ENCODE measurements around the gene MPPED2. TPM values are rescaled to one million over a fixed set of nuclear protein-coding genes. Genes with fewer than 3 reads are reported as not detected.
A peak's percentile ranks its signal among the peaks of the same experiment; 100 is the strongest.

MPPED2 gene
- total RNA-seq, 1 experiment from 2014 or later: 3.7 TPM

DNA sequence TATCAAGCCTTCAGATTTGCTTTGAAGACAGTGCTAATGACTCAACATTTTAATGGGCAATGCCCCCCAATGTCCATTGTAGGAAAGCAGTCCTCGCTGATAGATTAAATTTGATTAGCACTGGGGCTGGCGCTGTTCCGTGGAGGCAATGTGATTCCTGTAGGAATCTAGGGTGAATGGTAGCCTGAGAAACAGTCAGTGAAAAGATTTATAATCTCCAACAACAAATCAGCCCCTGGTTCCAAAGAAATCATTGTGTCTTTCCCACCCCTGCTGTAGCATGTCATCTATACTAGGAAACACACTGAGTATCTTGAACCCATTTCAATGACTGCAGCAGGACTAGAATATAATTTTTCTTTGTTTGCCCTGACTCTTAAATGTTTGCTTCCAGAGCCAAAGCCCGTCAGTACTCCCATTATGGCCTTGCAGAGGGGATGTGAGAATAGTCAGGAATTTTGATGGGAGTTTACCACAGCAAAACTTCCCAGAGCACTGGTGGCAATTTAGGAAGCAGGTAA is 36.1 kb downstream of the MPPED2 start:
- in situ Hi-C loops (cut with HindIII; ENCODE audit: low pct_unique_long_range_greater_than_20kb, low sequenced_read_pairs): no loop called here
- DNase-seq (ENCODE audit: low read depth, low spot score): no peak

DNA sequence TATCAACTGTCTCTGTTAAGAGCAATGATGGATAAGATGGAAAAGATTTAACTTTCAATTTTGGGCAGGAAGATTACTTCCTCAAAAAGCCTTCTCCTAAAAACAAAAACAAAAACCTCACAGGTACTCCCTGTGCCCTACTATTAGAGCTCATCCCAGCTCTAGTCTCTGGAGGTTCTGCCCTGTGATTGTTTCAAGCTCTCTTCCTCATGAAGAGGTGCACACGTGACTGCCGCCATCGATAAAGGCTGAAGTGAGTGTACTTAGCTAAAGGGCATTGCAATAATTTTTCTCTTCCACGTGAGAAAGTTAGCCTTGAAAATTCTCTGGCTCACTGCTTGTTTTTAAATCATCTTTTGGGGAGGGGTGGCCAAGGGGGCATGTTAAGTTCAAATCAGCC is 36.6 kb downstream of the MPPED2 start:
- in situ Hi-C loops (cut with HindIII; ENCODE audit: low pct_unique_long_range_greater_than_20kb, low sequenced_read_pairs): no loop called here
- DNase-seq (ENCODE audit: low read depth, low spot score): no peak

DNA sequence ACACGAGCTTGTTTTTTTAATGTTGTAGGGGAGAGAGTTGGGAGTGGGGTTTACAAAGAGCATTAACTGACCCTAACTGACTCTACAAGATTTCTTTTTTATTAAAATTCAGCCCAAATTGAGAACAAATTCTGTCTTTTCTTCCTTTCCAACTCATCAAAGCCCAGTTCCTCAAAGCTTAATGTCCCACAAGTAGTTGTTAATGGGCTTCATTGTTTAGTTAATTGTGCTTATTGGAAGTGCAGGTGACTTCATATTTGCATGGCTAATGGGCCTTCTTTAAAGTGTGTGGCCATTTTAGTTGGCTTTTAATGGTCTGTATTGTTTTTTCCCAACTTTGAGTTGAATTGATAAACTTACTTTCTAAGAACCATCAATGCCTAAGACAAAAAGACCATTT is 39.8 kb downstream of the MPPED2 start:
- in situ Hi-C loops (cut with HindIII; ENCODE audit: low pct_unique_long_range_greater_than_20kb, low sequenced_read_pairs): no loop called here

DNA sequence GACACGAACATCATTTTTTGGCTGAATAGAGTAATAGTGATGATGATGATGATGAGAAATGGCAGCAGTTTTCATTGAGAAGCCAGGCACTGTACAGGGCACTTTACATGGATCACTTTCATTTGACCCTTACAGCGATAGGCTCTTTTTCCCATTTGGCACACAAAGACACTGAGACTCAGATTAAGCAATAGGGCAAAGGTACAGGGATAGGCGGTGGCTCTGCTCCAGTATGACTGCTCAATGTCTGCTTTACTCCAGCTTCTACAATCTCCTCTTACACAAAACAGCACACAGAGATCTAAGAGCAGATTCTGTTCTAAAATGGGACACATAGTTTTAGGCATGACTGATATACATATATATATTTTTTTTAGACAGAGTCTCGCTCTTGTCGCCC is 40.6 kb downstream of the MPPED2 start:
- DNase-seq (ENCODE audit: low read depth, low spot score): no peak
- in situ Hi-C loops (cut with HindIII; ENCODE audit: low pct_unique_long_range_greater_than_20kb, low sequenced_read_pairs): no loop called here

More for the DNA sequence above, 39.8 kb downstream of the MPPED2 start:
- DNase-seq (ENCODE audit: low read depth, low spot score): no peak

DNA sequence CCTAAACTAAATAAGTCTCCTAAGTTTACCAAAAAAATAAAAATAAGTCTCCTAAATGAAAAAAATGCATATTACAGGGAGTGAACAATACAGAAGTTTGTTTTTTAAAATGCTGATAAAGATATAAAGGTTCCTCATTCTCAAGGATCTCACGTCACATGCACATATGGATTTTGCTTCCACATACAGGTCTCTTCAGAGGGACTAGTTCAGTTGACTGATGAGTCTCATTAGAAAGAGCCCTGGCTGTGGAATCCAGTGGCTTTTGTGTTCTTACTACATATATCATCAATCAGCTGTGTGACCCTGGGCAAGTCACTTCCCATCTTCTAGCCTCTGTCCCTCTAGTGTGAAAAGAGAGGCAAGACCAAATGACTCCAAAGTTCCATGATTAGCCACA is 43.1 kb downstream of the MPPED2 start:
- in situ Hi-C loops (cut with HindIII; ENCODE audit: low pct_unique_long_range_greater_than_20kb, low sequenced_read_pairs): no loop called here
- no peak for DNase-seq (ENCODE audit: low read depth, low spot score)

DNA sequence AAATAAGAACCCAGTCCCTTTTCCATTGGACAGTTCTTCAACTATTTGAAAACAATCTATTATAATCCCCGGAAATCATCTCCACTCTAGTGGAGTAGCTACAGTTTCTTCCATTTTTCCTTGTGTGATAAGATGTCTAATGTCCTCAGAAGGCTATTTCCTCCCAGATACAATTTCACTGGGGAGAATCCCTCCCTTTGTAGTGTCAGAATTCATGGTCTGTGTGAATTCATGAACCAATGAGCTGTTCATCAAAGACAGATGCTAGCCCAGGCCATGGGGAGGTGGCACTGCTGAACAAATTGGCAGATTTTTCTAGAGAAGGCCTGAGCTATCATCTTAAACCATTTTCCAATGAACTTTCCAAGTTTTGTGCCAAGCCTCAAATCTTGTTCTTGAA is 45.4 kb downstream of the MPPED2 start:
- DNase-seq (ENCODE audit: low read depth, low spot score): no peak
- in situ Hi-C loops (cut with HindIII; ENCODE audit: low pct_unique_long_range_greater_than_20kb, low sequenced_read_pairs): no loop called here

DNA sequence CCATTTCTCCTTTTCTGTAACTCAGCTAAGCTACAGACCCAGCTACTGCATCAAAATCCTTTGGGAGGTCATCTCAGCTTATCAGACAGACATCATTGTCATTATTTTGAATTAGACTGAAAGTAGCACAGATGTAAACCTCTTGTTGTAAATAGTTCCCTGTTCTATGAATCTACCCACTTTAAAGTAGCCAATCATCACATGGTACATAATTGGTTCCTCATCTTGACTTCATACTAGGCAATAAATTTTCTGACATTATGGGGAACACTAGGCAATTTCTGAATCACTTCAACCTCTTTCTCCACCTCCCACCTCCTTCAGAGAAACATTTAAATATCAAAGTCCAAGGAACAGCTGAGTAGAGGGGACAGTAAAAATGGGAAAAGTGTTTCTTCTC is 47.9 kb downstream of the MPPED2 start:
- in situ Hi-C loops (cut with HindIII; ENCODE audit: low pct_unique_long_range_greater_than_20kb, low sequenced_read_pairs): no loop called here

DNA sequence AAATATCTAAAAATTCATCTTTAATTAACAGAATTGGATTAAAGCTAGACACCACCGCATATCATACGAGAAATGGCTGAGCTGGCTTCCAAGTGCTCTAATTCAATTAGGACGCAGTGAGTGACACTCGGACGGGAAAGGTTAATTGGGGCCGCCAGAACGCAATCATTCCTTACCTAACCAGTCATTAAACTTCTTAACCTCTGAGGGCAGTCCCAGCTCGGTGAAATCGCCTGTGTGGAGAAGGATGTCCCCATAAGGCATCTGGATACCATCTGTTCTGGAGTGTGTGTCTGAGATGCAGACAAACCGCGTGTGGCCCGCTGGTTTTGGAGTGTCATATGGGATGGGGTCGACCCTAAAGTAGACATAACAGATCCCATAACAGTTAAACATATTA is 50.3 kb downstream of the MPPED2 start:
- in situ Hi-C loops (cut with HindIII; ENCODE audit: low pct_unique_long_range_greater_than_20kb, low sequenced_read_pairs): no loop called here
- DNase-seq (ENCODE audit: low read depth, low spot score): no peak

More for the DNA sequence above, 47.9 kb downstream of the MPPED2 start:
- DNase-seq (ENCODE audit: low read depth, low spot score): no peak

DNA sequence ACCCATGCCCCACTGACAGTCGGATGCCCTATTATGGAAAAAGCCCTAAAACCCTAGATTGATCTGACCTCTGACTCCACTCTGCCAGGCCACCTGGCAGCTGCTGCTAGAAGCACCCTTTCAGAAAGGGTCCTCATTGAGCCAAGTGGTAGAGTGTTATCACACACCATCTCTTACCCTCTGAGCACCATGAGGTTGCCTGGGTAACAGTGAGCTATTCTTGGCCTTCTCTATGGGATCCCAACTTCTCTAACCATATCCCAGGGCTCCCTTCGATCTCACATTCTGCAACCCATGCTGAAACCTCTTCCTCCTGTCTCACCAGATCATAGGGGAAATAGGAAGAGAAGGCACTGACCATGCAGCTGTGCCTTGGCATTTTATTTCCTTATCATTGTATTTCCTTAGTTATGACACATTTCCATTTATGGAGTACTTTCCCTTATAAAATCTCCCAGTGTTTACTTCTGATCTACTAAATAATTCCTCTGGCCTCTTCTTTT is 52.7 kb downstream of the MPPED2 start:
- in situ Hi-C loops (cut with HindIII; ENCODE audit: low pct_unique_long_range_greater_than_20kb, low sequenced_read_pairs): no loop called here
- no peak for DNase-seq (ENCODE audit: low read depth, low spot score)

DNA sequence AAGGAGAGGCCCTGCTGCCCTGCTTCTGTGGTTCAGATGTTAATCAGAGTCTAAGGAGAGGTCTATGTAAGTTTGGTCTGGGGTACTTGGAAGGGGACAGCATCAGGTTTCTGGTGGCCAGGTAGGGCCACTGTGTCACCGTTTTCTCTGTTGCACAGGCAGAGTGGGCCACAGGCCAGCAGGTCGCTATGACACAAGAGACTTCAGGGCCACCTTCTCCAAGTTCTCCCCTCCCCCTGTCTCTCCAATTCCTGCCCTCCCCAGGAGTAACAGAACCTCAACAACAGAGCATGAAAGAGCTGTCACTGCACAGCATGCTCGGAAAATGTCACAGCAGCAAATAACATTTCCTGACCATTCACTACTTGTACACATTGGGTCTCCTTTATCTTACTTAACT is 58.6 kb downstream of the MPPED2 start:
- in situ Hi-C loops (cut with HindIII; ENCODE audit: low pct_unique_long_range_greater_than_20kb, low sequenced_read_pairs): no loop called here

DNA sequence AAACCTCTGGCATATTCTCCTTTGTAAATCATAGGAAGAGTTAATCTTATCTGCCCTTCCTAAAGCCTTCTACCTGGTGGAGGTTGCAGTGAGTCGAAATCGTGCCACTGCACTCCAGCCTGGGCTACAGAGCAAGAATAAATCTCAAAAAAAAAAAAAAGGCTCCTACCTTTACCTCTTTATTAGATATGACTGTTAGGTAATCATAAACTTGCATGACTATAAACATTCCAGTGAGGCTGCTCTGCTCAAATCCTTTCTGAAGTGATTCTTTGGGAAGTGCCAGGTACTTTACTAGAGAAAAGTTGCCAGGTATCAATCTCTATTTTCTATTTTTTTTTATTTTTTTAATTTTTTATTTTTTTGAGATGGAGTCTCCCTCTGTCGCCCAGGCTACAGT is 59.6 kb downstream of the MPPED2 start:
- no peak for DNase-seq (ENCODE audit: low read depth, low spot score)
- in situ Hi-C loops (cut with HindIII; ENCODE audit: low pct_unique_long_range_greater_than_20kb, low sequenced_read_pairs): no loop called here

More for the DNA sequence above, 58.6 kb downstream of the MPPED2 start:
- no peak for DNase-seq (ENCODE audit: low read depth, low spot score)

DNA sequence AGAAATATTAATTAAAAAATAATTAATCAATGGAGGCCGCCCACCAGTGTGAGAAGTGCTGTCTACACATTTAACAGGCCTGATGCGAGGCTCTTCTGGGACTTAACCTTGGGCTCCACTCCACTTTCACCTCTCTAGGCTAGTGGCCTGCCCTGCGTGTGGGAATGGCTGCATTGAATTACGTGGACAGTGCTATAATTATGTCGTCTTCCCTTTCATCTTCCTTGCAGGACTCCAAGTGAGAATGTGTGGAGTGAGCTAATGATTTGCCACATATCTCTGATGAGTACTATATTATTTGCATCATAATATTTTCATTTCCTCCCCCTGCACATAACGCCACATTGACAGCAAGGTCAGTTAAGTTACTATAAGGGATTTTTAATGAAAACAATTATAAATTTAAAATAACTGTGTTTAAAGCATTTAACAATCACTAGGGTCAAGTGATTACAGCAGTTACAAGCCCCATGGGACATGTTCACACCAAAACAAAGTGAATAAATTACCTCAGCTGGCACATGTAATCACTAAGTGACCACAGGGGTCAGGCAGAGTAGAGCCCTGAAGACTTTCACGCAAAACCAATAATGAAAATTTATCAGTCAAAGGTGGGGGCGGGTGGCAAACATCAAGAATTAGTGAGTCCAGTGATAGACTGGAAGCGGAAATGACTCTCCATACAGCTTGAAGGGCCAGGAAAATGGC is 63.5 kb downstream of the MPPED2 start:
- DNase-seq (ENCODE audit: low read depth, low spot score): no peak
- in situ Hi-C loops (cut with HindIII; ENCODE audit: low pct_unique_long_range_greater_than_20kb, low sequenced_read_pairs): no loop called here

DNA sequence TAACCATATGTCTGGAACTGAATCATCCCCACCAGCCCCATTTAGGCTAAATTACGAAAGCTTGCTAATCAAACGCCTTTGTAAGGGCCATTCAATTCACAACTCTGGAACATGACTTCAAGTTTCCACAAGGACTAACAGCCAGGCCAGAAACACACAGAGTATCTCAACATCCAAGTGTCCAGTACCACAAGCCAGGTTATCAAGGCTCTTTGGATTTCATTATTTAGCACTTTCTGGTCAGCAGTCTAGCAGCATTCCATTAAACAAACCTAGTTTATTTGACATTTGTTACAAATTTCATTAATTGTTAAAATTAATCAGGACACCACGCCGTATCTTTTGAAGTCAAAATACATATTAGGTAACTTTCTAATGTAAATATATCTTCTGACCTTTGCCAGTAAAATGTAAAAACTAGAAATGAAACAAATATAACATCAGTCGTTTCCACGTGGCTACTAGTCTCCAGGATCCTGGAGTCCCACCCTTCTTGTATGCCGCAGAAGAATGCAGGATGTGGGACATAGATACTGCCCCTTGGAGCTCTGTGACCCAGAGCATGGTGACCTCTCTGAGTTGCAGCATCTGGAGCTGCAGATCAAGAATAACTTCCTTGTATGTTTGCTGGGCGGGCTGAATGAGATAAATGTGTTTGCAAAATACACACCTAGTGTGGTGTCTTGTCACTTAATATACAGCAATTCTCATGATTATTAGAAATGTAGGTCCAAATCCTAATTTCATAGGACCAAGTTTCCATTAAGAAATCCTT is 64.7 kb downstream of the MPPED2 start:
- in situ Hi-C loops (cut with HindIII; ENCODE audit: low pct_unique_long_range_greater_than_20kb, low sequenced_read_pairs): no loop called here
- DNase-seq (ENCODE audit: low read depth, low spot score): no peak

DNA sequence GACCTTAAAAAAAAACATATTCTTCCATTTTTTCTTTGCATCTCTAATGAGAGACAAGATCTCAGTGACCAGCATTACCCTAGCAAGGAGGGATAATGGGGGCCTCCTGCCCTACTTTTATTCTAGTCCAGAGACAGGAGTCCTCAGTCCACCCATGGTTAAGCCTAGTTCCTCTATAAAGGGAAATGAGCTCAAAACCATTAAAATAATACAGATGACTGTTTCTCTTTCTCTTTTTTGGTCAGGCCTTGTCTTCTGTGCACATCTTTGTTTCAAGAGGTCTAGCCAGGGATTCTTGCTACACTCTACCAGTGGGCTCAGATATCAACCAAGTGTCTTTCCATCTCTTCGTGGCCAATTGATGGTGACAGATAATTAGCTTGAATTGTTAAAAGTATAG is 73.1 kb downstream of the MPPED2 start:
- in situ Hi-C loops (cut with HindIII; ENCODE audit: low pct_unique_long_range_greater_than_20kb, low sequenced_read_pairs): no loop called here
- DNase-seq (ENCODE audit: low read depth, low spot score): no peak

DNA sequence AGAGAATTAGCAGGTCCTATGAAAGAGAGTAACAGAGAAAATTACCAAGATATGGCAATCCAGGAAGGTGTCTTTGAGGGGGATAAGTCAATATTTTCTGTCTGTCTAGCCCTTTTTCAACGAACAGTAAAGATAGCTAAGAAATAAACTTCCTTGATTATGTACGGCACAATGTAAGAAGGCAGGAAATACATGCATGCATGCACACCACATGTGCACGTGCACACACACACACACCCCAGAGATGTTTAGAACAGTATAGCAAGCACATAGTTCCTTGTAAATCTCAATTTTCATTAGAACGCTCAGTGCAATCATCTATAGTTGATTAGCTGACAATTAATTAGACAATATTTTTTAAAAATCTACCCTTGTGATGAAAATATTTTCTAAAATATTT is 74.7 kb downstream of the MPPED2 start:
- no peak for DNase-seq (ENCODE audit: low read depth, low spot score)
- in situ Hi-C loops (cut with HindIII; ENCODE audit: low pct_unique_long_range_greater_than_20kb, low sequenced_read_pairs): no loop called here

DNA sequence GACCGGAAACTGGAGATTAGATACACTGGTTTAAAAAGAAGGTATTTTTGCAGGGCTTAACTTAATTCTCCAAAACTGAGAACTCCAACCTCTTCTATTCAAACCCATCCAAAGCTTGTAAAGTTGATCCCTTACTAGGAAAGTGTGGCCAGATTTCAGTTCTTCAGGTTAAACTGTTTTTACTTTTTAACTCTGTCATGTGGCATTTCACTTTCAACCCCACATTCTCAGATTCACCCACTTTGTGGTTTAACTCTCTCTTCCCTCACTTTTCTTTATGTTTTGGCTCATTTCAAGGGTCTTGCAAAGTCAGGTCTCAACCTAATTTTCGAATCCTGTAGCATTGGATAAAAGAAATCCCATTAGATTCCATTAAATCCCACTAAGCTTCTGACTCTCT is 75.4 kb downstream of the MPPED2 start:
- no peak for DNase-seq (ENCODE audit: low read depth, low spot score)
- in situ Hi-C loops (cut with HindIII; ENCODE audit: low pct_unique_long_range_greater_than_20kb, low sequenced_read_pairs): no loop called here

DNA sequence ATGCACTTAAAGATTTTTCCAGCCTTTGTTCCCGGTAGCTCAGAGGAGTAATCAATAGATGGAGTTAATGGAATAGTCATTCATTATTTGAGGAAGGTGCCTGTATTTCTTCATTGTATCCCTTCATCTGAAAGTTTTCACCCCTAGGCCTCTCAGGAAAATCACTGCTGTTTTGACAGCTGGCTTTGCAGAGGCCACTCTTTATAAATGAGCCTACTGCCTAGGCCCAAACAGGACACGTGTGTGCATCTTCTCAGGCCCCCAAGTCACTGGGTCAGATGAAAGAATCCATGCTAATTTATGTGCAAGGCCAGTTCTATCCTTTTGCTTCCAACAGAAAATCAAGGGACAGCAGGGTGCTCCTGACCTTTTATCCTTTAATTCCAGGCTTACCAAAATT is 76.8 kb downstream of the MPPED2 start:
- no peak for DNase-seq (ENCODE audit: low read depth, low spot score)
- in situ Hi-C loops (cut with HindIII; ENCODE audit: low pct_unique_long_range_greater_than_20kb, low sequenced_read_pairs): no loop called here

DNA sequence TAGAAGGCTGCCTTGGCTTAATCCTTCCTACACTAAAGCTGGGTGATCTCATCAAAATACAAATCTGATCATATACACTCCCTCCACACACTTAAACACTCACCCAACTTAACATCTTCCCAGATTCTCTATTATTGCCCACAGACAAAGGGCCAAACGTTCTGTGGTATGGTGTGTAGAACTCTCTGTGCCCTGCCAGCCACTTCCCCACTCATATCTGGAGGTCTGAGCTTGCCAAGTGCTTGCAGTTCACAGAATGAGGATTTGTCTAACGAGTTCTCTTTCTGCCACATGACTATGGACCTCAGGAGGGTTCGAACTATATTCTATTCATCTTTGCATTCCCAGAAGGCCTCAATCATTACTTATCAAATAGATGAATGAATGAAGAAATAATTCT is 77.6 kb downstream of the MPPED2 start:
- DNase-seq (ENCODE audit: low read depth, low spot score): peak; percentile 9
- in situ Hi-C loops (cut with HindIII; ENCODE audit: low pct_unique_long_range_greater_than_20kb, low sequenced_read_pairs): no loop called here

DNA sequence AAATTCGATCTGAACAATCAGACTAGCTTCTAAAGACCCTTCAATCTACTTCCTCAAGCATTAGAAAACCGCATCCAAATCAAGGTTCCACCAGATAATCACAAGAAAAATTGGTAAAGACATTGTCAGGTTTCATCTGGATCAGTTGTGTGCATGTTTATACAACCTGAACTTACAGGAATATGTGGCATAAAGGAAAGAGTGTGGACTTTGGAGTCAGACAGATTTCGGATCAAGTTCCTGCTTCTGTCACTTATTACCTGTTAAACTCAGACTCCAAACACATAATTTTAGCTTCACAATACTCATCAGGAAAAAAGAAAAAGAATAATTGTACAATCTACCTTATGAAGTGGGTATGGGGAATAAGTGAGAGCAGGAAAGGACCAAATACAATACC is 80.5 kb downstream of the MPPED2 start:
- in situ Hi-C loops (cut with HindIII; ENCODE audit: low pct_unique_long_range_greater_than_20kb, low sequenced_read_pairs): no loop called here
- DNase-seq (ENCODE audit: low read depth, low spot score): no peak
